ENCODE results near the gene PCBP2.

Gene PCBP2

DNA sequence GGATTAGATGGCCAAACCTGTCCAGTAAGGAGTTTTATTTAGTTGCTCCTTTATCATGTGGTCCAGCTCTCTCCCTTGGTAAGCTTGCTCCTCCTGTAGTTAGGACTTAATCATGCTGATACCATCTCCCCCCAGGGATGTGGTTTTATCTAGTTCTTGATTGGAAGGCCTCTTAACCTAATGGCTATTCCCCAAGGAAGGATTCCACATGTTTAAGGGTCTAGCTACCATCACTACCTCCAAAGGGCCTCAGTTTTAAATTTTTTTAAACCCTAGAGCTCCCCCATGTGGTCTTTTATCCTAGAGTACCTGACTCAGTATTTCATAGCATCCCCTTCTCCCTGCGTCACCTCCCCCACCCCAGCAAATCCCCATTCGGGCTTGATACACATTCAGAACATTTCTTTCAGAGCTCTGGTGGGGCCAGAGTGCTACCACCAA lies 24.9 kb downstream of the PCBP2 start:
- TF ChIP-seq TEAD4 (IDR thresholded peaks at IDR 0.05) (no peak), CEBPB (IDR thresholded peaks at IDR 0.05) (no peak), MAX (IDR thresholded peaks at IDR 0.05) (no peak), NFIC (IDR thresholded peaks at IDR 0.05) (no peak), CREB1 (IDR thresholded peaks at IDR 0.05; ENCODE audit: low read depth) (no peak), YY1 (IDR thresholded peaks at IDR 0.05; ENCODE audit: low read depth) (no peak)

GRCh38 chr12:53478865-53479264 lies 27.0 kb downstream of the PCBP2 start:
- TF ChIP-seq CREB1 (IDR thresholded peaks at IDR 0.05; ENCODE audit: low read depth): no peak
- no peak for TF ChIP-seq CEBPB (IDR thresholded peaks at IDR 0.05)
- no peak for TF ChIP-seq USF1 (IDR thresholded peaks at IDR 0.05)
- no peak for TF ChIP-seq TCF12 (IDR thresholded peaks at IDR 0.05; ENCODE audit: low read depth)
- no peak for TF ChIP-seq TEAD4 (IDR thresholded peaks at IDR 0.05)
- TF ChIP-seq NFIC (IDR thresholded peaks at IDR 0.05): no peak
- TF ChIP-seq MAX (IDR thresholded peaks at IDR 0.05): no peak
- TF ChIP-seq FOXM1 (IDR thresholded peaks at IDR 0.05; ENCODE audit: borderline replicate concordance, low read depth): no peak

DNA sequence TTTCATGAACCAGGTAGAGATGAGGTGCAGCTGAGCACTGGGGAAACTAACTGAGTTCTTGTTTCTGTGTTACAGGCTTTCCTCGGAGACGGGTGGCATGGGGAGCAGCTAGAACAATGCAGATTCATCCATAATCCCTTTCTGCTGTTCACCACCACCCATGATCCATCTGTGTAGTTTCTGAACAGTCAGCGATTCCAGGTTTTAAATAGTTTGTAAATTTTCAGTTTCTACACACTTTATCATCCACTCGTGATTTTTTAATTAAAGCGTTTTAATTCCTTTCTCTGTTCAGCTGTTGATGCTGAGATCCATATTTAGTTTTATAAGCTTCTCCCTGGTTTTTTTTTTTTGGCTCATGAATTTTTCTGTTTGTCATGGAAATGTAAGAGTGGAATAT lies 27.4 kb downstream of the PCBP2 start:
- TF ChIP-seq EGR1 (IDR thresholded peaks at IDR 0.05) (no peak), CEBPB (IDR thresholded peaks at IDR 0.05) (no peak), REST (IDR thresholded peaks at IDR 0.05; ENCODE audit: low read depth) (no peak), EP300 (IDR thresholded peaks at IDR 0.05; ENCODE audit: borderline replicate concordance) (no peak), TAF1 (IDR thresholded peaks at IDR 0.05; ENCODE audit: low read depth) (no peak), USF1 (IDR thresholded peaks at IDR 0.05) (no peak), YY1 (IDR thresholded peaks at IDR 0.05; ENCODE audit: low read depth) (no peak), TEAD4 (IDR thresholded peaks at IDR 0.05) (no peak), NFIC (IDR thresholded peaks at IDR 0.05) (no peak), FOXM1 (IDR thresholded peaks at IDR 0.05; ENCODE audit: borderline replicate concordance, low read depth) (no peak), MAX (IDR thresholded peaks at IDR 0.05) (no peak), CREB1 (IDR thresholded peaks at IDR 0.05; ENCODE audit: low read depth) (no peak), TCF12 (IDR thresholded peaks at IDR 0.05; ENCODE audit: low read depth) (no peak)

- TF ChIP-seq USF1 (IDR thresholded peaks at IDR 0.05): no peak
- no peak for TF ChIP-seq YY1 (IDR thresholded peaks at IDR 0.05; ENCODE audit: low read depth)
- no peak for TF ChIP-seq EP300 (IDR thresholded peaks at IDR 0.05; ENCODE audit: borderline replicate concordance)
- TF ChIP-seq TCF12 (IDR thresholded peaks at IDR 0.05; ENCODE audit: low read depth): no peak
- TF ChIP-seq REST (IDR thresholded peaks at IDR 0.05; ENCODE audit: low read depth): no peak
- no peak for TF ChIP-seq TAF1 (IDR thresholded peaks at IDR 0.05; ENCODE audit: low read depth)
- no peak for TF ChIP-seq ZBTB7A (IDR thresholded peaks at IDR 0.05; ENCODE audit: low read depth)
- no peak for TF ChIP-seq EGR1 (IDR thresholded peaks at IDR 0.05)
- TF ChIP-seq RAD21 (IDR thresholded peaks at IDR 0.05; ENCODE audit: low read depth): no peak
- no peak for TF ChIP-seq TEAD4 (IDR thresholded peaks at IDR 0.05)
- TF ChIP-seq CREB1 (IDR thresholded peaks at IDR 0.05; ENCODE audit: low read depth): no peak
- no peak for TF ChIP-seq FOXM1 (IDR thresholded peaks at IDR 0.05; ENCODE audit: borderline replicate concordance, low read depth)
- no peak for TF ChIP-seq CEBPB (IDR thresholded peaks at IDR 0.05)
- no peak for TF ChIP-seq MAX (IDR thresholded peaks at IDR 0.05)
- TF ChIP-seq NFIC (IDR thresholded peaks at IDR 0.05): no peak
Observed at GRCh38 chr12:53480491-53481442, 28.9 kb downstream of the PCBP2 start.
